GM12873 (cell line): ENCODE measurements around the gene PLS1.

Experiments
- CTCF ChIP-seq: IDR thresholded peaks from 2 replicates; pipeline ENCODE4 v1.5.1; 2012; ENCODE audit warnings: low read depth, mild to moderate bottlenecking, moderate library complexity, low read length, control low read depth; ENCODE audit not compliant: insufficient read depth; ENCODE audit errors: missing control alignments

PLS1 gene

GRCh38 chr3:142734834-142735233 is 138.6 kb downstream of the PLS1 start:
- TF ChIP-seq CTCF, result no peak

DNA sequence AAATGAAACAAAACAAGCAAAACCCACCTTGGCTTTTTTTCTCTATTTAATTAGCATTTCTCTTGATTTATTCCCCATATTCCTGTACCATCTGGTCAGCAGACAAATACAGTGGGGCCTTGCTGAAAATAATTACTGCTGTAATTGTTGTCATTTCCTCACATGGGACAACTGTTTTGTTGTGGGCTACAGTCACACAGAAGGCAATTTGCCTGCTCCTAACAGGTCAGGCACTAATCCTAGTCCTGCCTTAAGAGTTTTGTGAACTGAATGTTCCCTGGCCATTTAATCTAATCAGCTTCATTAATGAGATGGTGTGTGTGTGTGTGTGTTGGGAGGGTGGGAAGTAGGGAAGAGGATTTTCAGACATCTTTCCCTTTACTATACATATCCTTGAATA is 139.3 kb downstream of the PLS1 start:
- TF ChIP-seq CTCF, result no peak

DNA sequence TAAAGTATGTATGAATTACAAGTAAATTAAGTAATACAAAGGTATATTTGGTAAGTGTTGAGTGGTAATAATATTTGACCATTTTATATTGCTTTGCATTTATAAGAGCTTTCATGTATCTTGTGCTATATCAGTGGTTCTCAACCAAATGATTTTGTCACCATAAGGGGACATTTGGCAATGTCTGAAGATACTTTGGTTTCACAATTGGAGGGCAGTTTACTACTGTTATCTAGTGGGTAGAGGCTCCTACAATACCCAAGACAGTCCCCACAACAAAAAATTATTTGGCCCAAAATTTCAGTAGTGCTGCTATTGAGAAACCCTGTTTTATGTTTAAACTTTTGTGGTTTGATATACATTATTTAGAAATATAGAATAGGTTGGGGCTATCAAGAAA is 142.2 kb downstream of the PLS1 start:
- TF ChIP-seq CTCF, result no peak

- TF ChIP-seq CTCF, result no peak
Measured at GRCh38 chr3:142746646-142747045, 150.5 kb downstream of the PLS1 start.

- no peak for TF ChIP-seq CTCF
Measured at GRCh38 chr3:142754494-142754893, 158.3 kb downstream of the PLS1 start.
